Measurements from ENCODE around the gene PIP5K1C. TPM values are rescaled to one million over a fixed set of nuclear protein-coding genes. Genes with fewer than 3 reads are reported as not detected.

The PIP5K1C gene
- total RNA-seq, 1 donor from 2014 or later, result 42.0 TPM

DNA sequence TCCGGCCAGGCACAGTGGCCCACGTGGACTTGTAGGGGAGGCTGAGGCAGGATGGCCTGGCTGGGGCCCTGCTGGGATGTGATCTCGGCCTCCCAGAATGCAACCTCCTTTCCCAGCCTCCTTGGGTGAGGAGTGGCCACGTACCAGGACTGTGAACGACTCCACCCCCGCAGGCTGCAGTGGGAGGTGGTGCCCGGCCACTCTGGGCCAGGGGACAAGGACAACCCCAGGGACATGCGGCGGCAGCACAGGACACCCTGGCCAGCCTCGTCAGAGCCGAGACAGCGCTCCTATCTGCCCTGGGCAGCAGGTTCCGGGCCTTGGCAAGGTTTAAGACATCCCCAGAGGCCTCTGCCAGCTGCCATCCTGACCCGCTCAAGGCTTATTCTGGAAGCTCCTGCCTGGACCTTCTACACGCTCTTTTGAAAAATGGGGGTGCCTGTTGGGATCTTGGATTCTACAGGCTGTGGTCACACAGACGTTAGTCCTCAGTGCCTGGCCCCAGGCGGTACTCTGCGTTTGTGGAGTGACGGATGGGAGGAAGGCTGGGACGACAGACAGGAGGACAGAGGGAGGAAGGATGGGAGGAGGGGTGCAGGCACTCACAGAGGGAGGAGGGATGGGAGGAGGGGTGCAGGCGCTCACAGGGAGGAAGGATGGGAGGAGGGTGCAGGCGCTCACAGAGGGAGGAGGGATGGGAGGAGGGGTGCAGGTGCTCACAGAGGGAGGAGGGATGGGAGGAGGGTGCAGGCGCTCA is 53.8 kb downstream of the PIP5K1C start:
- no peaks in the 10 kb centered on the region for H3K9me3 Mint-ChIP-seq (ENCODE audit: unreplicated experiment)
- peaks cover 5% of the 10 kb centered on the region for H3K4me1 ChIP-seq (ENCODE audit: insufficient read depth, low read length)
- FAIRE-seq (no peak), DNase-seq (ENCODE audit: low read depth) (no peak)
- H3K9ac ChIP-seq (ENCODE audit: low read length), result no peak overlapping the region
- H3K27ac Mint-ChIP-seq (ENCODE audit: unreplicated experiment), result no peak overlapping the region
- H3K27me3 Mint-ChIP-seq (ENCODE audit: low read depth, unreplicated experiment), result no peaks in the 10 kb centered on the region
- no peaks in the 10 kb centered on the region for H3K9me3 ChIP-seq (ENCODE audit: insufficient read depth, low read depth, low read length)
- no peak for TF ChIP-seq EZH2 (IDR thresholded peaks at IDR 0.05; ENCODE audit: insufficient read depth, low read length)
- TF ChIP-seq, protein P1, sequence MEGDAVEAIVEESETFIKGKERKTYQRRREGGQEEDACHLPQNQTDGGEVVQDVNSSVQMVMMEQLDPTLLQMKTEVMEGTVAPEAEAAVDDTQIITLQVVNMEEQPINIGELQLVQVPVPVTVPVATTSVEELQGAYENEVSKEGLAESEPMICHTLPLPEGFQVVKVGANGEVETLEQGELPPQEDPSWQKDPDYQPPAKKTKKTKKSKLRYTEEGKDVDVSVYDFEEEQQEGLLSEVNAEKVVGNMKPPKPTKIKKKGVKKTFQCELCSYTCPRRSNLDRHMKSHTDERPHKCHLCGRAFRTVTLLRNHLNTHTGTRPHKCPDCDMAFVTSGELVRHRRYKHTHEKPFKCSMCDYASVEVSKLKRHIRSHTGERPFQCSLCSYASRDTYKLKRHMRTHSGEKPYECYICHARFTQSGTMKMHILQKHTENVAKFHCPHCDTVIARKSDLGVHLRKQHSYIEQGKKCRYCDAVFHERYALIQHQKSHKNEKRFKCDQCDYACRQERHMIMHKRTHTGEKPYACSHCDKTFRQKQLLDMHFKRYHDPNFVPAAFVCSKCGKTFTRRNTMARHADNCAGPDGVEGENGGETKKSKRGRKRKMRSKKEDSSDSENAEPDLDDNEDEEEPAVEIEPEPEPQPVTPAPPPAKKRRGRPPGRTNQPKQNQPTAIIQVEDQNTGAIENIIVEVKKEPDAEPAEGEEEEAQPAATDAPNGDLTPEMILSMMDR (IDR thresholded peaks at IDR 0.05; ENCODE audit: insufficient read depth, low read depth, low read length), result no peak
- H4K20me1 ChIP-seq (ENCODE audit: insufficient read depth, low read length), result peaks cover 3% of the 10 kb centered on the region
- H3K4me3 ChIP-seq (ENCODE audit: insufficient read depth, low read depth, low read length), result no peak overlapping the region
- no peak overlapping the region for H3K27ac ChIP-seq (ENCODE audit: low read depth, low read length)
- H3K4me1 Mint-ChIP-seq (ENCODE audit: low read depth, unreplicated experiment), result no peaks in the 10 kb centered on the region
- no peaks in the 10 kb centered on the region for H3K36me3 ChIP-seq (ENCODE audit: insufficient read depth, low read length)
- no peak overlapping the region for H3K4me2 ChIP-seq (ENCODE audit: low read length)
- H3K36me3 Mint-ChIP-seq (ENCODE audit: low read depth, unreplicated experiment), result peaks cover 8% of the 10 kb centered on the region
- no peaks in the 10 kb centered on the region for H3K79me2 ChIP-seq (ENCODE audit: insufficient read depth, low read length)
- H3K27me3 ChIP-seq (ENCODE audit: insufficient read depth, low read length), result no peaks in the 10 kb centered on the region
- H3K4me3 Mint-ChIP-seq (ENCODE audit: unreplicated experiment), result no peak overlapping the region
- H2AFZ ChIP-seq (ENCODE audit: low read depth, low read length), result no peak overlapping the region

DNA sequence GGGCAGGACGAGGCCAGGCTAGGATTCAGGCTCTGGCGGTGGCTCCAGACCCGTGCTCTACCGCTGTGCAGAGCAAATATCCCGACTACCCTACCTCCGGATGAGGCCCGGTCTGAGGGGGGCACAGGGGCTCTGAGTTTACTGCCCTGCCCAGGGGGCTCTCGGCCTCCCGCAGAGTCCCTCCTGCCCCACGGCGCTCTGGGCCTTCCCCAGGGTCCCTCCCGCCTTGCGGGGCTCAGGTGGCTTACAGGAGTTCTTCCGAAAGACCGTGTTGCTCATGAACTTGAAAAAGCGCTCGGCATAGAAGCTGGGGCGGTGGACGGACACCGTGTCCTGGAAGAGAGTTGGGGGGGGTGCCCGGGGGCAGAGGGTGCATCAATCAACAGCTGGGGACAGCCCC is 54.5 kb downstream of the PIP5K1C start:
- Histone ChIP-seq H3K27me3 (ENCODE audit: insufficient read depth, low read length) (no peaks in the 10 kb centered on the region), H3K9me3 (ENCODE audit: insufficient read depth, low read depth, low read length) (no peaks in the 10 kb centered on the region), H4K20me1 (ENCODE audit: insufficient read depth, low read length) (peaks cover 3% of the 10 kb centered on the region), H3K36me3 (ENCODE audit: insufficient read depth, low read length) (no peaks in the 10 kb centered on the region), H3K4me3 (ENCODE audit: insufficient read depth, low read depth, low read length) (no peak overlapping the region), H2AFZ (ENCODE audit: low read depth, low read length) (no peak overlapping the region), H3K4me1 (ENCODE audit: insufficient read depth, low read length) (peaks cover 5% of the 10 kb centered on the region), H3K4me2 (ENCODE audit: low read length) (no peak overlapping the region), H3K79me2 (ENCODE audit: insufficient read depth, low read length) (no peaks in the 10 kb centered on the region), H3K9ac (ENCODE audit: low read length) (no peak overlapping the region), H3K27ac (ENCODE audit: low read depth, low read length) (no peak overlapping the region)
- FAIRE-seq (no peak), DNase-seq (ENCODE audit: low read depth) (no peak)
- H3K4me1 Mint-ChIP-seq (ENCODE audit: low read depth, unreplicated experiment), result no peaks in the 10 kb centered on the region
- no peak for TF ChIP-seq EZH2 (IDR thresholded peaks at IDR 0.05; ENCODE audit: insufficient read depth, low read length)
- TF ChIP-seq, protein P1 (IDR thresholded peaks at IDR 0.05; ENCODE audit: insufficient read depth, low read depth, low read length), result no peak
- H3K4me3 Mint-ChIP-seq (ENCODE audit: unreplicated experiment), result no peak overlapping the region
- no peak overlapping the region for H3K27ac Mint-ChIP-seq (ENCODE audit: unreplicated experiment)
- peaks cover 3% of the 10 kb centered on the region for H3K36me3 Mint-ChIP-seq (ENCODE audit: low read depth, unreplicated experiment)
- H3K9me3 Mint-ChIP-seq (ENCODE audit: unreplicated experiment), result no peaks in the 10 kb centered on the region
- no peaks in the 10 kb centered on the region for H3K27me3 Mint-ChIP-seq (ENCODE audit: low read depth, unreplicated experiment)

DNA sequence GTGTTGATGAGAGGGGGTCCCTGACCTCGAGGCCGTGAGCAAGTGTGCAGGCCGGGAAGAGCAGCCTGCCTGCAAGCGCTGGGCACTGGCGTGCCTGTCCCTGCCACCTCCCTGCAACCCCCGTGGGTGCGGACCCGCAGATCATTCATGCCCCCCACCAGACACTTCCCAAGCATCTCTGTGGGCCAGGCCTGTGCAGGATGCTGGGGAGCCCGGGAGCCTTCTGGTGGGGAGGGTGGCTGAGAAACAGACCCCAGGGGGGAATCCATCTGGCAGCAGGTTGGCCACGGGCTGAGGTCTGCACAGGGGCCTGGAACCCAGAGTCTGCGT is 55.2 kb downstream of the PIP5K1C start:
- Histone ChIP-seq H3K4me1 (ENCODE audit: insufficient read depth, low read length) (peaks cover 5% of the 10 kb centered on the region), H3K4me3 (ENCODE audit: insufficient read depth, low read depth, low read length) (no peak overlapping the region), H3K79me2 (ENCODE audit: insufficient read depth, low read length) (no peaks in the 10 kb centered on the region), H3K27ac (ENCODE audit: low read depth, low read length) (no peak overlapping the region), H4K20me1 (ENCODE audit: insufficient read depth, low read length) (peaks cover 3% of the 10 kb centered on the region), H3K27me3 (ENCODE audit: insufficient read depth, low read length) (no peaks in the 10 kb centered on the region), H2AFZ (ENCODE audit: low read depth, low read length) (no peak overlapping the region), H3K36me3 (ENCODE audit: insufficient read depth, low read length) (no peaks in the 10 kb centered on the region), H3K9me3 (ENCODE audit: insufficient read depth, low read depth, low read length) (no peaks in the 10 kb centered on the region), H3K9ac (ENCODE audit: low read length) (no peak overlapping the region), H3K4me2 (ENCODE audit: low read length) (no peak overlapping the region)
- no peaks in the 10 kb centered on the region for H3K9me3 Mint-ChIP-seq (ENCODE audit: unreplicated experiment)
- DNase-seq (ENCODE audit: low read depth), result no peak
- FAIRE-seq, result no peak
- H3K4me1 Mint-ChIP-seq (ENCODE audit: low read depth, unreplicated experiment), result no peaks in the 10 kb centered on the region
- no peaks in the 10 kb centered on the region for H3K27me3 Mint-ChIP-seq (ENCODE audit: low read depth, unreplicated experiment)
- peaks cover under 1% of the 10 kb centered on the region for H3K36me3 Mint-ChIP-seq (ENCODE audit: low read depth, unreplicated experiment)
- no peak overlapping the region for H3K4me3 Mint-ChIP-seq (ENCODE audit: unreplicated experiment)
- TF ChIP-seq, protein P1 (IDR thresholded peaks at IDR 0.05; ENCODE audit: insufficient read depth, low read depth, low read length), result no peak
- TF ChIP-seq EZH2 (IDR thresholded peaks at IDR 0.05; ENCODE audit: insufficient read depth, low read length), result no peak
- no peak overlapping the region for H3K27ac Mint-ChIP-seq (ENCODE audit: unreplicated experiment)

Measured in astrocyte (in vitro differentiated cells and primary cell).